D341Med (cell line): ENCODE results near the gene RAF1.
"Not testable (repeated sequence)": the region's sequence is repeated elsewhere in the genome, so short reads cannot be mapped to it uniquely, and the experiment has no call there.

Source experiments
- DNase-seq: peaks from one replicate; pipeline ENCODE4 v3.0.0; 2012; ENCODE audit warnings: low spot score

RAF1 gene

GRCh38 chr3:12675115-12675810 is 11.3 kb upstream of the RAF1 start:
- no peak for DNase-seq

- DNase-seq: not testable (repeated sequence)
Measured at GRCh38 chr3:12673956-12674736, 10.2 kb upstream of the RAF1 start.

GRCh38 chr3:12671120-12671450 is 7.2 kb upstream of the RAF1 start:
- DNase-seq: no peak

GRCh38 chr3:12670365-12671119 is 6.6 kb upstream of the RAF1 start:
- no peak for DNase-seq

- DNase-seq: peak; percentile 73
Measured at GRCh38 chr3:12663401-12663935, 449 bp downstream of the RAF1 start.

GRCh38 chr3:12662593-12663400 is 1.1 kb downstream of the RAF1 start:
- DNase-seq: peak; percentile 54

- no peak for DNase-seq
Measured at GRCh38 chr3:12661926-12662592, 1.9 kb downstream of the RAF1 start.

GRCh38 chr3:12661375-12661774 is 2.5 kb downstream of the RAF1 start:
- not testable (repeated sequence) for DNase-seq

- DNase-seq: no peak
Measured at GRCh38 chr3:12660196-12660595, 3.7 kb downstream of the RAF1 start.

- no peak for DNase-seq
Measured at GRCh38 chr3:12659316-12660015, 4.5 kb downstream of the RAF1 start.

- no peak for DNase-seq
Measured at GRCh38 chr3:12658593-12659058, 5.3 kb downstream of the RAF1 start.

- DNase-seq: no peak
Measured at GRCh38 chr3:12656850-12657249, 7.1 kb downstream of the RAF1 start.

GRCh38 chr3:12656193-12656592 is 7.7 kb downstream of the RAF1 start:
- no peak for DNase-seq

GRCh38 chr3:12655701-12656100 is 8.2 kb downstream of the RAF1 start:
- no peak for DNase-seq

GRCh38 chr3:12653747-12654146 is 10.2 kb downstream of the RAF1 start:
- DNase-seq: no peak

- no peak for DNase-seq
Measured at GRCh38 chr3:12648384-12648959, 15.4 kb downstream of the RAF1 start.

GRCh38 chr3:12644331-12644937 is 19.5 kb downstream of the RAF1 start:
- DNase-seq: no peak

GRCh38 chr3:12643724-12644123 is 20.2 kb downstream of the RAF1 start:
- DNase-seq: no peak

GRCh38 chr3:12643010-12643380 is 20.9 kb downstream of the RAF1 start:
- peak; percentile 57 for DNase-seq

- not testable (repeated sequence) for DNase-seq
Measured at GRCh38 chr3:12640853-12641252, 23.1 kb downstream of the RAF1 start.
